Lower leg skin (tissue), 4 donors: ENCODE results near the gene SLC25A28. TPM values are rescaled to one million over a fixed set of nuclear protein-coding genes. Genes with fewer than 3 reads are reported as not detected.
"Not testable (repeated sequence)": the region's sequence is repeated elsewhere in the genome, so short reads cannot be mapped to it uniquely, and the experiment has no call there.

Experiments
- DNase-seq, 2 donors: peaks; one replicate each; pipeline ENCODE4 v3.0.0-alpha.2; 2019; ENCODE audit warnings: low spot score in 2 of 2
- H3K4me3 ChIP-seq: fragments of 200-600 bp; sonication (generic); 2 replicates; pipeline ENCODE4 v1.5.1; 2017; ENCODE audit warnings: mild to moderate bottlenecking, low read depth; ENCODE audit not compliant: poor library complexity, severe bottlenecking
- POLR2A ChIP-seq, 2 donors: fragments of 450-650 bp; IDR thresholded peaks; one replicate each; pipeline ENCODE4 v1.6.1; 2016 to 2017; ENCODE audit warnings: antibody characterized with exemption in 2 of 2, mild to moderate bottlenecking in 1 of 2, moderate library complexity in 1 of 2
- WGBS, 2 donors: methylation state at CpG; one replicate each; pipeline ENCODE4 v1.1.5; 2018; 5-methylcytosine and 5-hydroxymethylcytosine counted together
- intact Hi-C: fragments of 100-400 bp; cut with DNase I; formaldehyde crosslinking; loops from one replicate; pipeline ENCODE4 v1.15.0; 2023; ENCODE audit warnings: low total_unique reads
- total RNA-seq, 4 donors: library from RNA; depleted of rRNA; stranded (reverse); fragments of >200 nt; gene quantifications; one replicate each; pipeline ENCODE4 v1.1.0, GENCODE V29; 2016
- TF ChIP-seq, protein P1 (sequence below), 3 donors: fragments of 450-650 bp; IDR thresholded peaks; one replicate each; pipeline ENCODE4 v1.5.1; 2016; ENCODE audit warnings: antibody characterized with exemption in 3 of 3, mild to moderate bottlenecking in 3 of 3, moderate library complexity in 2 of 3

SLC25A28 gene
- total RNA-seq, 4 donors from 2014 or later: 21.0 to 43.0 (median 26.4) TPM

GRCh38 chr10:99631496-99631895 lies 11.3 kb upstream of the SLC25A28 start:
- H3K4me3 ChIP-seq: no peak overlapping the region
- intact Hi-C loops: loop anchor here (10.0 kb wide), 1 partner anchor 73 kb away; no protein-coding TSS in a partner anchor
- TF ChIP-seq POLR2A (IDR thresholded peaks at IDR 0.05): no peak
- TF ChIP-seq, protein P1, sequence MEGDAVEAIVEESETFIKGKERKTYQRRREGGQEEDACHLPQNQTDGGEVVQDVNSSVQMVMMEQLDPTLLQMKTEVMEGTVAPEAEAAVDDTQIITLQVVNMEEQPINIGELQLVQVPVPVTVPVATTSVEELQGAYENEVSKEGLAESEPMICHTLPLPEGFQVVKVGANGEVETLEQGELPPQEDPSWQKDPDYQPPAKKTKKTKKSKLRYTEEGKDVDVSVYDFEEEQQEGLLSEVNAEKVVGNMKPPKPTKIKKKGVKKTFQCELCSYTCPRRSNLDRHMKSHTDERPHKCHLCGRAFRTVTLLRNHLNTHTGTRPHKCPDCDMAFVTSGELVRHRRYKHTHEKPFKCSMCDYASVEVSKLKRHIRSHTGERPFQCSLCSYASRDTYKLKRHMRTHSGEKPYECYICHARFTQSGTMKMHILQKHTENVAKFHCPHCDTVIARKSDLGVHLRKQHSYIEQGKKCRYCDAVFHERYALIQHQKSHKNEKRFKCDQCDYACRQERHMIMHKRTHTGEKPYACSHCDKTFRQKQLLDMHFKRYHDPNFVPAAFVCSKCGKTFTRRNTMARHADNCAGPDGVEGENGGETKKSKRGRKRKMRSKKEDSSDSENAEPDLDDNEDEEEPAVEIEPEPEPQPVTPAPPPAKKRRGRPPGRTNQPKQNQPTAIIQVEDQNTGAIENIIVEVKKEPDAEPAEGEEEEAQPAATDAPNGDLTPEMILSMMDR (IDR thresholded peaks at IDR 0.05): no peak
- WGBS, 2 donors: 91 to 93% methylated on average over 3 of the region's 3 CpGs
- no peak for DNase-seq

DNA sequence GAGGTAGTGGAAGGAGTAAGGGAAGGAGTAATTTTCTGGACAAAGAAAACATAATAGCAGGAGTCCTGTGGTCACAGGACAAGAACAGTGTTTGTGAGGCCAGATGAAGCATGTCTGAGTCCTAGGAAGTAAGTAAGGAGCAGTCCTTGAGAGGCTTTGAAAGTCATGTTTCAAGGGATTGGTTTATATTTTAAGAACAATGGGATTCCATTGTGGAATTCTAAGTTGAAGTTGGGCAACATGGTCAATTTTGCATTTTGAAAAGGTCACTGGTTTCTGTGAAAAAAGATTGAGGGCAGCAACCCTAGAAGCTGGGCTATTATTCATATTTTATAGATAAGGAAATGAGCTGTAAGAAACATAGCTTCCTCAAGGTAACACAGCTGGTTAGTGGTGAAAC lies 10.8 kb upstream of the SLC25A28 start:
- no peak for DNase-seq
- intact Hi-C loops: loop anchor here (10.0 kb wide), 1 partner anchor 74 kb away; no protein-coding TSS in a partner anchor
- H3K4me3 ChIP-seq: no peak overlapping the region
- no peak for TF ChIP-seq POLR2A (IDR thresholded peaks at IDR 0.05)
- TF ChIP-seq, protein P1 (IDR thresholded peaks at IDR 0.05): no peak

DNA sequence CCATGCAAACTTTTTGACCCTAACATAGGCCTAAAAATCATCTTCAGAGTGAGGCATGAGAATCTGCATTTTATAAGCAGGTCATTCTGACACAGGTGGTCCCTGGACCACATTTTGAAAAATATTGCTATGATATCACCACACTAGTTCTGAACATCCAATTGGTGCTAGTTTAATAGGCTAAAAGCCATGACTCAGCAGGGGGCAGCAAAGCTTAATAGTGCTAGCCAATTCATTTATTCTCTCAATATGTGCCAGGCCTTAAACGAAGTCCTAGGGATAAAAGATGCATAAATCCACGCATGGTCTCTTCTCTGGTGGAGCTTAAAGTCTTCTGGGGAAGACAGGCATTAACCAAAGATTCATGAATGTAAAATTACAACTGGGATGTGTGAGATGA lies 10.2 kb upstream of the SLC25A28 start:
- 1 to 16% methylated on average over 2 of the region's 2 CpGs for WGBS, 2 donors
- intact Hi-C loops: loop anchor here (10.0 kb wide), 1 partner anchor 74 kb away; no protein-coding TSS in a partner anchor
- TF ChIP-seq, protein P1 (IDR thresholded peaks at IDR 0.05): no peak
- no peak for TF ChIP-seq POLR2A (IDR thresholded peaks at IDR 0.05)
- DNase-seq: no peak
- H3K4me3 ChIP-seq: no peak overlapping the region

DNA sequence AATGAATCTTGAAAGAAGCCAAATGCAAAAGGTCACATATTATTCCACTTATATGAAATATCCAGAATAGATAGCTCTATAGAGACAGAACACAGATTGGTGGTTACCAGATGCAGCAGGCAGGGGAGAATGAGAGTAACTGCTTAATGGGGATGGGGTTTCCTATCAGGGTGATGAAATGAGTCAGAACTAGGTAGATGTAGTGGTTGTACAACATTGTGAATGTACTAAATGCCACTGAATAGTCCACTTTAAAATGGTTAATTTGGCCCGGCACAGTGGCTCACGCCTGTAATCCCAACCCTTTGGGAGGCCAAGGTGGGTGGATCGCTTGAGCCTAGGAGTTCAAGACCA lies 9.4 kb upstream of the SLC25A28 start:
- TF ChIP-seq POLR2A (IDR thresholded peaks at IDR 0.05): no peak
- TF ChIP-seq, protein P1 (IDR thresholded peaks at IDR 0.05): no peak
- 56 to 59% methylated on average over 3 of the region's 3 CpGs for WGBS, 2 donors

GRCh38 chr10:99628923-99629624 lies 8.8 kb upstream of the SLC25A28 start:
- intact Hi-C loops: loop anchor here (10.0 kb wide), 1 partner anchor 56 kb away; no protein-coding TSS in a partner anchor
- DNase-seq: no peak
- WGBS, 2 donors: 68 to 77% methylated on average over 1 of the region's 1 CpG
- TF ChIP-seq POLR2A (IDR thresholded peaks at IDR 0.05): no peak
- TF ChIP-seq, protein P1 (IDR thresholded peaks at IDR 0.05): no peak
- no peak overlapping the region for H3K4me3 ChIP-seq

More for the DNA sequence above, 9.4 kb upstream of the SLC25A28 start:
- intact Hi-C loops: loop anchor here (10.0 kb wide), 1 partner anchor 55 kb away; no protein-coding TSS in a partner anchor
- DNase-seq: no peak
- no peak overlapping the region for H3K4me3 ChIP-seq

DNA sequence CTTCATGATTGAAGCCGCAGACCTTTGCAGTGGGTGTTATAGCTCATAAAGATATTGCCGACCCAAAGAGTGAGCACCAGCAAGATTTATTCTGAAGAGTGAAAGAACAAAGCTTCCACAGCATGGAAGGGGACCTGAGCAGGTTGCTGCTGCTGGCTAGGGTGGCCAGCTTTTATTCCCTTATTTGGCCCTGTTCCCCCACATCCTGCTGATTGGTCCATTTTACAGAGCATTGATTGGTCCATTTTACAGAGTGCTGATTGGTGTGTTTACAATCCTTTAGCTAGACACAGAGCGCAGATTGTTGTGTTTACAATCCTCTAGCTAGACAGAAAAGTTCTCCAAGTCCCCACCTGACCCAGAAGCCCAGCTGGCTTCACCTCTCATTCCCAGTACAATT lies 4.9 kb upstream of the SLC25A28 start:
- not testable (repeated sequence) for H3K4me3 ChIP-seq, DNase-seq
- intact Hi-C loops: loop anchor here (10.0 kb wide), 1 partner anchor 60 kb away; no protein-coding TSS in a partner anchor
- 61 to 63% methylated on average over 3 of the region's 3 CpGs for WGBS, 2 donors
